ENCODE data around the gene EDARADD. TPM values are rescaled to one million over a fixed set of nuclear protein-coding genes. Genes with fewer than 3 reads are reported as not detected.
A peak's percentile ranks its signal among the peaks of the same experiment; 100 is the strongest.
"Not testable (repeated sequence)": the region's sequence is repeated elsewhere in the genome, so short reads cannot be mapped to it uniquely, and the experiment has no call there.

EDARADD gene
- under 0.01 TPM in 1 of 2 replicates, not detected in the other for total RNA-seq

DNA sequence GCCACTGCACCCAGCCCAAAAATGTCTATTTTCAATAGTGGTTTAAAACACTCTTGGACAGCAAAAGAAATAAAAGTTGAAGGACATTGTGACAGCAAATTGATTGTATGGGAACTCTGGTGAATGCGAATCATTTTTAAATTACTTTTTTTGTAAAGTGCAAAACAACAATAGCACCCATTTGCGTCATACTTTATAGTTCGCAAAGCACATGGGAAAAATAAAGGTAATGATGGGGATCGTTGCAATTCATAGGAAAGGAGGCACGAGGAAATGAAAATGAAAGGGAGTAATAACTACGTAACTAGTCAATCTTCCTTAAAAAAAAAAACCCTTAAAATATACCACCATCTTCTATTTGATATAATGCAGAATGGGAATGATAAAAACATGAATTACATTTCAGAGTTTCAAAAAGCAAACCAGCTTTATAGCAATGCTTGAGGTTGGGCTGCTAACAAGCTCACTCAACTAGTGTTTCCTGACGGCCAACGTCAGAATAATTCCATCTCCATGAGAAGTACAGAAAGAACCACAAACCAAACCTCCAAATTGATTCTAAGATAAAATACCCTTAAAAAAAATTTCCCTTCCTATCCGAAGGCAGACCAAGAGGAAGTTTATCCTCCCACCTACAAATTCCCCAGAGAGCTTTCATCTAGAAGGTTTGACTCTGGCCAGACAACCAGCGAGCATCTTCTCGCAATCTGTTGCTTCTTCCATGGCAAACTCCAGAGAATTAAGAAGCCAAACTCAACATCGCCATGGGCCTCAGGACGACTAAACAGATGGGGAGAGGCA, at the start of gene EDARADD:
Gene EDARADD, plus strand, starts transcription at position 606 of the 801 bp plus-strand sequence. Its CDS starts 159 bp downstream, at position 765.
- no peak for DNase-seq (ENCODE audit: low read depth in 2 of 2)

DNA sequence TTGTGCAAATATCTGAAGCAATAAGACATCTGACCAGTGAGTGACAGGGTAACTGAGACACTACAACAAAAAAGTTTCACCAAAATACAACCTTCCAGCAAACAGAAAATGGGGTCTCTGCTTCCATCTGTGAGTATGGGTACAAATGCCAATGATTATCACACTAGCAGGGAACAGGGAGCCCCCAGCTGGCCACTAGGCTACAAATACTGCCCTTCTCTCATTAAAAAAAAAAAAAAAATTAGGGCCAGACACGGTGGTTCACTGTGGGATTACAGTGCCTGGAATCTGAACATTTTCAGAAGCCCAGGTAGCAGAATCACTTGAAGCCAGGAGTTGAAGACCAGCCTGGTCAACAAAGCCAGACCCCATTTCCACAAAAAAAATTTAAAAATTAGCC, 48.4 kb upstream of the EDARADD start:
- peak in 1 of 2 donors; percentile 48 for DNase-seq (ENCODE audit: low read depth in 2 of 2)

DNA sequence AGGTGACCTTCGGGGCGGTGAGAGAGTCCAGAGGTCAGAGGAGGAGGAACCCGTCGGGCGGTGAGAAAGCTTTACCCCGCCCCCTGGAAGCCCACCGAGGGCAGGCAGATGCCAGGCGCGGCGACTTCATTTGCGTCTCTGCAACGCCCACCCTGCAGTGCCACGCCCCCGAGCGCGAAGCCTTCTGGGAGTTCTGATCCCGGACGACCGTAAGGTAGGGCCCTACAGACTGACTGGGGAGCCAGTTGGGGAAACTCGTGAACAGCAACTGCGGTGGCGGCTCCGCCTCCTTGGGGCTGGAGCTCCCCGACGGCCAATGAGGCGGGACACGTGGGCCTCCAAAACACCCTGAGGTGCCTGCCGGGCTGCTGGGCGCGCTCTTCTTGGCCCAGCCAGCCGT, 46.0 kb upstream of the EDARADD start:
- no peak for DNase-seq (ENCODE audit: low read depth in 2 of 2)

DNA sequence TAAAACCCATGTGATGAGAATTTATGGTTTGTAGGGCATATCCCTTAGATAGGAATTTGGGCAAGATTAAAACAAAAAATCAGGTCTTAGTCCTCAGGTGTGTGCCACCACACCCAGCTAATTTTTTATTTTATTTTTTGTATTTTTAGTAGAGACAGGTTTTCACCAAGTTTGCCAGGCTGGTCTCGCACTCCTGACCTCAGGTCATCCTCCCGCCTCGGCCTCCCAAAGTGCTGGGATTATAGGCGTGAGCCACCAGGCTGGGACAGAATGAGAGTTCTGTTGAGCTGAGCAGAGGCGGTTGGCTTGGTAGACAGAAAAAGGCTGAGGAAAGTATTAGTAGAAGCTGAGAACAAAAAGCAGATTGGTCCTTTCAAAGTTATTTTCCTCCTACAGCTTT, 43.8 kb upstream of the EDARADD start:
- no peak for DNase-seq (ENCODE audit: low read depth in 2 of 2)

DNA sequence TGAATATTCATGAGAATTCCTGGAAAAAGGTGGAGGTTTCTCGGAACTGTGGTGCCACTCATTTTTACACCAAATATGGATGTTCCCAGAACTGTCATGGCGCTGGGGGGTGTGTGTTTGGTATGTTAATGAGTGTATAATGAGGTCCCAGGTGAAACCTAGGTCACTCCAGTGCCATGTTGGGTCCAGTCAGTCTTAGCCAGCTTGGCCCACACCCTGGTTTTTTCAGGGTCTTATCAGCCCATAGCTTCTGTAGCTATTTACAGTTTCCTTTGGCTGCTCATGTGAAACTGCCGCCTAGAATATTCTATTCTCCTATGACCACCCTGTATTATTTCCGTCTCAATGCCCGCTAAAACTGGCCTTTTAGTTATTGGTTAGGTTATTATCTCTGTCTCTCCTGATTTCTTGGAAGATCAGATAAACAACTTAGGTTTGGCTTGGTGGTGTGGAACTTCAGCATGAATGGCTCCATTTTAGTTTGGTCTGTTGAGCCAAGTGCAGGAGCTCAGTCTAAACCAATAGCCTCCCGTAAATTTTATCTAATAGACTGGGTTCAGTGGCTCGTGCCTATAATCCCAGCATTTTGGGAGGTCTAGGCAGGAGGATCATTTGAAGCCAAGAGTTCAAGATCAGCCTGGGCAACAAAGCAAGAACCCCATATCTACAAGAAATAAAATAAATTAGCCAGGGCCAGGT, 42.1 kb upstream of the EDARADD start:
- DNase-seq (ENCODE audit: low read depth in 2 of 2), result no peak

DNA sequence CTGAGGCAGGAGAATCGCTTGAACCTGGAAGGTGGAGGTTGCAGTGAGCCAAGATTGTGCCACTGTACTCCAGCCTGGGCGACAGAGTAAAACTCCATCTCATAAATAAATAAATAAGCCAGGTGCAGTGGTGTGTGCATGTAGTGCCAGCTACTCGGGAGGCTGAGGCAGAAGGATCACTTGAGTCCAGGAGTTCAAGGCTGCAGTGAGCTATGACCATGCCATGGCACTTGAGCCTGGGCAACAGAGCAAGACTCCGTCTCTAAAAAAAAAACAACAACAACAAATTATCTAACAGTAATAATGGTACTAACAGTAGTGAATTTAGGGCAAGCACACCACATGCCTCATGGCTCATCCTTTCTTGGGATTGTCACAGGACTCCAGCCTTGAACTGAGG, 41.3 kb upstream of the EDARADD start:
- not testable (repeated sequence) for DNase-seq (ENCODE audit: low read depth in 2 of 2)

DNA sequence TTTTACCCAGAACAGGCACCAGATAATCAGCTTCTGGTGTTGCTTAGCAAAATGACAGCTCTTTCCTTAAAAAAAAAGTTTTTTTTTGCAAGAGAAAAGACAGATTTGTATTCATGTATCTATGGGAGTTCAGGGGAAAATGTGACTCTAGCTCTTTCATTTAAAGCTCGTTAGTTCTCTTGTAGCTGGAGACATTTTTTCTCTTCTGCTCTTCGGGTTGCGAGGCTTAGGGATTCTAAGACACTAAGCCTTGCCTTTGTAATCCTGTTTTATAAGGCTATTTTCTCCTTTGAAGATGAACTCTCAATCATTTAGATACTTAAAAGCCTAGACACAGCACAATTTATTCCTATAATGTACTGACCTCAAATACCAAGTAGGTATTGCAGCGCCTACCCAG, 40.3 kb upstream of the EDARADD start:
- DNase-seq (ENCODE audit: low read depth in 2 of 2), result no peak

DNA sequence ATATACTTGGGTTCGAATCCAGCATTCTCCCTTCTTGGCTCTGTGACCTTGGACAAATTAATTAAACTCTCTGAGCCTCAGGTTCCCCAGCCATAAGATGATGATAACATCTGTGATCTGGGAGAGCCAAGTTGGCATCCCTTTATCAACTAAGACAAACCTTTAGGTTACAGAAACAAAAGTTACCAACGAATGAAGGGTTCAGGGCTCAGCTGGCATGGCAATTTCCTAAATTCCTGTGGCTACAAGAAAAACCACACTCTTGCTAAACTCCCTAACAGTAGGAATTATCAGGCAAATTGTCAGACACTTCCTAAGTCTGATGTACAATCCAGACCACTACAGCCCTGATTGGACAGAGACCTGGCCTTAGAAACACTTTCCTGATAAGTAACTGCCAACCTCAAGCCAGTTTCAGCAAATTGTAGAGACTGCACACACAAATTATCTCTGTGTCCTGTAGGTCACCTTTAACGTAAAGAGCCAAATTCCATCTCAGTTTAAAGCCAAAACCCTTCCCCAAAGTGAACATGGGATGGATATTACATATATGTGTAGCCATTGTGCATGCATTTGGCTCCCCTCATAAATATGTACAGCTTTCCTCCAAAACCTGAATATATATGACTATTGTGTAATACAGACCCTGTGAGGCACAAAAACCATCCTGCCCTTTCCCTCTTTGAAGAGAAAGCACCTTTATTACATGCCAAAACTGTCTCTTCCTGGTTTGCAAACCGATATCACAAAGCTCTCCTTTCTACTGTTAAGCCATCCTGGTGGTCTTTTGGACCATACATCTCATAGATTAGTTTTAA, 39.5 kb upstream of the EDARADD start:
- no peak for DNase-seq (ENCODE audit: low read depth in 2 of 2)

DNA sequence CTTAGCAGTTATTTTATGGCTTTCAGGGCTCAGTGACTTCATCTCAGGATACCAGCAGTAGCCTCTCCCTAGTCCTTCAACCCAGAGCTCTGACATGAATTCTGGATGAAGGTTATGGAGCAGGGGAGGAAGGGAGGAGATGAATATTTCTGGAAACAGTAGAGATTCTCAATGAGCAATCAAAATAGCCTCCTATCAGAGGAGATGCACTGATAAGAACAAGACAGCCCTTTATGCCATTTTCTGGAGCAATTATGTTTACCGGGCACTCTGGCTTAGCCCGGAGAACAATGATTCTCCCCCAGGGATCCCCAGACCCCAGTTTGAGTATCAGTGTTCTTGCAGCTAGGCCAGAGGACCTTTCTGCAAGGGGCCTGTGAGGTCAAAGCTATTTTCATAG, 37.9 kb upstream of the EDARADD start:
- no peak for DNase-seq (ENCODE audit: low read depth in 2 of 2)

DNA sequence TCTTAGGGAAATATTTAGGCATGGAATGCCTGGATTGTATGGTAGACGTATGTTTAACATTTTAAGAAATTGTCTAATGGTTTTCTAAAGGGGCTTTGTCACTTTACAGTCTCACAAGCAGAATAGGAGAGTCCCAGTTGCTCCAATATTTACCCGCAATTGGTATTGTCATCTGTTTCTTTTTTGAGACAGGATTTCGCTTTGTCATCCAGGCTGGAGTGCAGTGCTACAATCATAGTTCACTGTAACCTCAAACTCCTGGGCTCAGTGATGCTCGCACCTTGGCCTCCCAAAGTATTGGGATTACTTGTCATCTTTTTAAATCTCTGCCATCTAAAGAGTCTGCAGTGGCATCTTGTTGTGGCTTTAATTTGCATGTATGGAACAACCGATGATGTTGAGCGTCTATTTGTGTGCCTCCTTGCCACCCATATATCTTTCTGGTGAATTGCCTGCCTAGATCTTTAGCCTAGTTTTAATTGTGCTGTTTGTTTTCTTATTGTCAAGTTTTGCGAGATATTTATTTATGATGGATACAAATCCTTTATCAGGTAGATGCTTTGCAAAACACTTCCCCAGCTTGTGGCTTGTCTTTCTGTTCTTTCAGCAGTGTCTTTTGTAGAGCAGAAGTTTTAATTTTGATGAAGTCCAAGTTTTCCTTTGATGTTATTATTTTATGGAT, 32.0 kb upstream of the EDARADD start:
- DNase-seq (ENCODE audit: low read depth in 2 of 2), result no peak

DNA sequence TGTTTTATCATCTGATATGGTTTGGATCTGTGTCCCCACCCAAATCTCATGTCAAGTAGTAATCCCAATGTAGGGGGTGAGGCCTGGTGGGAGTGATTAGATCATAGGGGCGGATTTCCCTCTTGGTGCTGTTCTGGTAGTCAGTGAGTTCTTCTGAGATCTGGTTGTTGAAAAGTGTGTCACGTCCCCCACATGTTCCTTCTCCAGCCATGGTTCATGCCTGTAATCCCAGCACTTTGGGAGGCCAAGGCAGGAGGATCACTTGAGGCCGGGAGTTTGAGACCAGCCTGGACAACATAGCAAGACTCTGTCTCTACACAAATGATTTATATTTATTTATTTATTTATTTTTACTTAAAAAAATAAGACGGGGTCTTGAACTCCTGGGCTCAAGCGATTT, 30.8 kb upstream of the EDARADD start:
- no peak for DNase-seq (ENCODE audit: low read depth in 2 of 2)

DNA sequence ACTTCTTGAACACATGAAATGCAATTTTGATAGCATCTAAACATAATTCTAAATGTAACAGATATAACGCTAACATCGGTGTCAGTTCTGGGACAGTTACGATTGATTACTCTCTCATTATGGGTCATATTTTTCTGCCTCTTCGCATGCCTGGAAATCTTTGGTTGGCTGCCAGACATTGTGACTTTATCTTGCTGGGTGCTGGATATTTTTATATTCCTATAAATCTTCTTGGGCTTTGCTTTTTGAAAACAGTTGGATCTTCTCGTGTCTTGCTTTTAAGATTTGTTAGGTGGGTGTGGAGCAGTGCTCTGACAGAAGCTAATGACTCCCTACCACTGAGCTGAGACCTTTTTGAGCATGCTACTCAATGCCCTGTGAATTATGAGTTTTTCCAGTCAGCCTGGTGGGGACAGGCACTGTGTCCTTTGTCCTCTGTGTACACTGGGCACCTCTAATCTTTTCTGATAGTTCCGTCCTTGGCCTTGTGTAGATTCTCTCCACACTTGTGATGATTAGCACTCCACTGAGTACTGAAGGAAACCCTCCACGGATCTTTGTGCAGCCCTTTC, 28.0 kb upstream of the EDARADD start:
- DNase-seq (ENCODE audit: low read depth in 2 of 2), result no peak

DNA sequence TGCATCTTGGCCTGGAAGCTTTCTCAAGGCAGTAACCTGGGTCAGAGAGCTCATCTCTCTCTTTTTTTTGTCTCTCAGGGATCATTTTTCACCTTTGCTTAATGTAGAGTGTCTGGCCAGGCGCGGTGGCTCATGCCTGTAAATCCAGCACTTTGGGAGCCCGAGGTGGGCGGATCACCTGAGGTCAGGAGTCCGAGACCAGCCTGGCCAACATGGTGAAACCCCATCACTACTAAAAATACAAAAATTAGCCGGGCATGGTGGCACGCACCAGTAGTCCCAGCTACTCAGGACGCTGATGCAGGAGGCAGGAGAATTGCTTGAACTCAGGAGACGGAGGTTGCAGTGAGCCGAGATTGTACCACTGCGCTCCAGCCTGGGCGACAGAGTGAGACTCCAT, 27.4 kb upstream of the EDARADD start:
- DNase-seq (ENCODE audit: low read depth in 2 of 2), result not testable (repeated sequence)

DNA sequence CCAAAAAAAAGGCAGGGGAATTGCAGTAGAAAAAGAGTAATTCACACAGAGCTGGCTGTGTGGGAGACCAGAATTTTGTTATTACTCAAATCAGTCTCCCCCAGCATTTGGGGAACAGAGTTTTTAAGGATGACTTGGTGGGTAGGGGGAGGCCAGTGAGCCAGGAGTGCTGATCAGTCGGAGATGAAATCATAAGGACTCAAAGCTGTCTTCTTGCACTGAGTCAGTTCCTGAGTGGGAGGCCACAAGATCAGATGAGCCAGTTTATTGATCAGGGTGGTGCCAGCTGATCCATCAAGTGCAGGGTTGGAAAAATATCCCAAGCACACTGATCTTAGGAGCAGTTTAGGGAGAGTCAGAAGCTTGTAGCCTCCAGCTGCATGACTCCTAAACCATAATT, 23.7 kb upstream of the EDARADD start:
- no peak for DNase-seq (ENCODE audit: low read depth in 2 of 2)

DNA sequence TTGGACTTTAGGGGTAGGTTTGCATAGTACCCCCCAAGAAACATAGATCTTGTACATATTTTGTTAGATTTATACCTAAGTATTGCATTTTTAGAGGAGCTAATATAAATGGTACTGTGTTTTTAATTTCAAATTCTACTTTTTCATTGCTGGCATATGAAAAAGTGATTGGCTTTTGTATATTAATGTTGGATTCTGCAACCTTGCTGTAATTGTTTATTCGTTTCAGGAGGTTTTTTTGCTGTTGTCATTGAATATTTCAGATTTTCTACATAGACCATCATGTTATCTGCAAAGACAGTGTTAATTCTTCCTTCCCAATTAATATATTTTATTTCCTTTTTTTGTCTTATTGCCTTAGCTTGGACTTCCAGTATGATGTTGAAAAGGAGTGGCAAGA, 23.0 kb upstream of the EDARADD start:
- DNase-seq (ENCODE audit: low read depth in 2 of 2), result no peak

DNA sequence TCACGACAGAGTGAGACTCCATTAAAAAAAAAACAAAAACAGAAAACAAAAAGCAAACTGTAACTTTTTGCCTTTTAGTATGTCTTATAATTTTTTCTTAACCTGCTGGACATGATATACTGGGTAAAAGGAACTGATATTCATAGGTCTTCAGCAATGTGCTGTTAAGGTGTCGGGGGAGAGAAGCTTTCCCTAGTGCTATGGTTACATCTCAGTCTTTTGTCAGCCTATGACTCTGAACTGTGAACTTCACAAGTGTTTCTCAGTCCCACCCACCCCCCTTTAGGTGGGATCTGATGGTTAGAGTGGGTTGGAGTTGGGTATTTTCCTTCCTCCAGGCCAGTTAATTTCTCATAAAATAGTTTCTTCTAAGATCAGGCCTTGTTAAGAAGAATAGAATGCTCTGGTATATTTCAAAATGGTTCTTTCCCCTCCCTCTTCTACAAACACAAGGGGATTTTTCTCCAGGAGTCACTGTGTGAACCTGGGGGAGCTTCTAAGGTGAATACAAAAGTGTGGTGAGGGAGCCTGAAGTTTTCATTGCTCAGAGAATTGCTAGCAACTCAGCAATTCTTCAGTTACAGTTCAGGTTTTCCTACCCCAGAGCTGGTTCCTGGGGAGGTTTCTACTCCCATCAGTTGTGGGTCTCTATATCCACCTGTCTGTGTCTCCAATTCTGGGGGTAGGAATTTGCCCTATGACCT, 16.1 kb upstream of the EDARADD start:
- no peak for DNase-seq (ENCODE audit: low read depth in 2 of 2)

DNA sequence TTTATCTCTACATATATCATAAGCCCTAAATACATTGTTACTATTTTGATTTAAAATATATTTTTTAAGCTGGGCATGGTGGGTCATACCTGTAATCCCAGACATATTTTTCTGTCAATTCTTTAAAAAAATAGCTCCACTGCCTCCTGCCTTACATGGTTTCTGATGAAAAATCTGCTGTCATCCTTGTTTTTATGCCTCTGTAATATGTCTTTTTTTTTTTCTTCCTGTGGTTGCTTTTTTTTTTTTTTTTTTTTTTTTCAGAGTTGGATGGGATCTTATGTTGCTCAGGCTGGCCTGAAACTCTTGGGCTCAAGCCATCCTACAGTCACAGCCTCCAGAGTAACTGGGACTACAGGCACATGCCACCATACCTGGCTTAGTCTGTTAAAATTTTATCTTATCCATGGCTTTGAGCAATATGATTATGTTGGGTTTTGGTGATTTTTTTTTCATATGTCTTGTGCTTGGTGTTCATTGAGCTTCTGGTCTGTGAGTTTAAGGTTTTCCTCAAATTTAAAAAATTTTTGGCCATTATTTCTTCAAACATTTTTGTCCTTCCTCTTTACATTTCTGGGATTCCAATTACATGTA, 12.4 kb upstream of the EDARADD start:
- no peak for DNase-seq (ENCODE audit: low read depth in 2 of 2)

DNA sequence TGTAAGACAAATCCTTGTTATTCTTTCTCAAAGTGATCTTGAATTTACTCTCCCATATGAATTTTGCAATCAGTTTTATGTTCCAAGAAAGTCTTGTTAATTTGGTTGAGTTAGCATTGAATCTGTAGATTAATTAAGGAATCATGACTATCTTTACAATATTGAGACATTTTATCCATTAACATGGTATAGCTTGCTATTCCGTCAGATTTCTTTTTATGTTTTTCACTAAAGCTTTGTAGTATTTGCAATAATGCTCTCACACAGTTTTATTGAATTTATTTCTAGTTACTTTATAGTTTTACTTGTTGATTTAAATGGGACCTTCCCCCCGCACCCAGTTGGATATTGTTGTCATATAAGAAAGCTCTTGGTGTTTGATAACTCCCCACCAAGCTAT, 5.8 kb upstream of the EDARADD start:
- DNase-seq (ENCODE audit: low read depth in 2 of 2), result no peak

DNA sequence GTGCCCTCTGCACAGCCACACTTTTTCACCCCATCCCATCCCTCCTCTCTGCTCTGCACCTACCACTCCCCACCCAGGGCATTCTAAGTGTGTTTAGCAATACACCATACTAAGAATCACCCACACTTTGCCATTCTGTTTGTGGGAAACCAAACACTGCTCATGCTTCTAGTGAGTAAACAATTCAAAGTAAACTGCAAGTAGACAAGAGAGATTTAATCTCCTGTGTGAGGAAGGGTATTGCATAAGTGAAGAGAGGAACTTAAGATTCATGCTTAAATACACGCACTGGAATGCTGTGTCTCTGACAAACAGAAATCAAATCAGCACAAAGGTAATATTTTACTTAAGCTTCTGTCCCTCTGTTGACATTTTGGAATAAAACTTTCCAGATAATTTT, 4.8 kb upstream of the EDARADD start:
- no peak for DNase-seq (ENCODE audit: low read depth in 2 of 2)

DNA sequence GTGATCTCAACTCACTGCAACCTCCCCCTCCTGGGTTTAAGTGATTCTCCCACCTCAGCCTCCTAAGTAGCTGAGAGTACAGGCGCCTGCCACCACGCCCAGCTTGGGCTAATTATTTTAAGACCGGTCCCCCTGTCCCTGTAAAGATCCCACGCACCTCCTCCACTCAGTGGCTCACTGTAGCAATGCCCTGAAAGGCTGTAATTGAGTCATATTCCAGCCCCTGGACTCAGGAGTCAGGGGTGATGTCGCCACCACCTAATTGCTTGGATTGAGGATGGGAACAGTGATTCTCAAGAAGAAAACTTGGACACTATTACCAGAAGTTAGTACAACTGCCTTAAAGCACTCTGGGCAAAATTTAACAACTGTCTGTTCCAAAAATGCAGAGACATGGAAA, 3.1 kb upstream of the EDARADD start:
- no peak for DNase-seq (ENCODE audit: low read depth in 2 of 2)
